Suprapubic skin (tissue), 3 donors: ENCODE measurements around the gene CSGALNACT2.

ENCODE experiments used
- POLR2AphosphoS5 ChIP-seq, 3 donors: sonication (generic); formaldehyde crosslinking; IDR thresholded peaks; one replicate each; pipeline ENCODE4 v1.6.1; 2017; ENCODE audit warnings: antibody characterized with exemption in 3 of 3
- TF ChIP-seq, protein P1 (sequence below), 2 donors: fragments of 200-600 bp in 1 of 2; fragments of 450-650 bp in 1 of 2; sonication (generic) in 1 of 2; IDR thresholded peaks; one replicate each; pipeline ENCODE4 v1.5.1; 2016 to 2019; ENCODE audit warnings: antibody characterized with exemption in 2 of 2, mild to moderate bottlenecking in 1 of 2, moderate library complexity in 1 of 2

DNA sequence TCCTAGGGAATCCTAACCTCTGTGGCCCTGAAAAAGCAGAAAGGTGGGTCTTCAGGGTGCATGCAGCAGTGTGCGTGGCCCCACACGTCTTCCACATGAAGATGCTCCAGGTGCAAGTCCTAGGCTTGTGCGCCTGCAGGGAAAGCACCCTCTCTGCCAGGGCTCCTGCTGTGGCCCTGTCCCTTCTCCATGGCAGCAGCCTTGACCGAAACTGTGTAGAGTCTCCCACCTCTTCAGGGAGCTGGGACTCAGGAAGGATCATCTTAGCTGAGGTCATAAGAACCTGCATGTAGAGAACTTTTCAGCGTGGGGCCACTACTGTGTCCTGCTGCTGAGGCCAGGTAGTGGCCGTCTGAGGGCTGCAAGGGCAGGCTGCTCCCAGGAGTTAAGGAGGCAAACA lies 6.3 kb upstream of the CSGALNACT2 start:
- TF ChIP-seq, protein P1, sequence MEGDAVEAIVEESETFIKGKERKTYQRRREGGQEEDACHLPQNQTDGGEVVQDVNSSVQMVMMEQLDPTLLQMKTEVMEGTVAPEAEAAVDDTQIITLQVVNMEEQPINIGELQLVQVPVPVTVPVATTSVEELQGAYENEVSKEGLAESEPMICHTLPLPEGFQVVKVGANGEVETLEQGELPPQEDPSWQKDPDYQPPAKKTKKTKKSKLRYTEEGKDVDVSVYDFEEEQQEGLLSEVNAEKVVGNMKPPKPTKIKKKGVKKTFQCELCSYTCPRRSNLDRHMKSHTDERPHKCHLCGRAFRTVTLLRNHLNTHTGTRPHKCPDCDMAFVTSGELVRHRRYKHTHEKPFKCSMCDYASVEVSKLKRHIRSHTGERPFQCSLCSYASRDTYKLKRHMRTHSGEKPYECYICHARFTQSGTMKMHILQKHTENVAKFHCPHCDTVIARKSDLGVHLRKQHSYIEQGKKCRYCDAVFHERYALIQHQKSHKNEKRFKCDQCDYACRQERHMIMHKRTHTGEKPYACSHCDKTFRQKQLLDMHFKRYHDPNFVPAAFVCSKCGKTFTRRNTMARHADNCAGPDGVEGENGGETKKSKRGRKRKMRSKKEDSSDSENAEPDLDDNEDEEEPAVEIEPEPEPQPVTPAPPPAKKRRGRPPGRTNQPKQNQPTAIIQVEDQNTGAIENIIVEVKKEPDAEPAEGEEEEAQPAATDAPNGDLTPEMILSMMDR (IDR thresholded peaks at IDR 0.05): no peak
- TF ChIP-seq POLR2AphosphoS5 (IDR thresholded peaks at IDR 0.05): no peak
